ENCODE results near the gene B3GAT1.

B3GAT1 gene

DNA sequence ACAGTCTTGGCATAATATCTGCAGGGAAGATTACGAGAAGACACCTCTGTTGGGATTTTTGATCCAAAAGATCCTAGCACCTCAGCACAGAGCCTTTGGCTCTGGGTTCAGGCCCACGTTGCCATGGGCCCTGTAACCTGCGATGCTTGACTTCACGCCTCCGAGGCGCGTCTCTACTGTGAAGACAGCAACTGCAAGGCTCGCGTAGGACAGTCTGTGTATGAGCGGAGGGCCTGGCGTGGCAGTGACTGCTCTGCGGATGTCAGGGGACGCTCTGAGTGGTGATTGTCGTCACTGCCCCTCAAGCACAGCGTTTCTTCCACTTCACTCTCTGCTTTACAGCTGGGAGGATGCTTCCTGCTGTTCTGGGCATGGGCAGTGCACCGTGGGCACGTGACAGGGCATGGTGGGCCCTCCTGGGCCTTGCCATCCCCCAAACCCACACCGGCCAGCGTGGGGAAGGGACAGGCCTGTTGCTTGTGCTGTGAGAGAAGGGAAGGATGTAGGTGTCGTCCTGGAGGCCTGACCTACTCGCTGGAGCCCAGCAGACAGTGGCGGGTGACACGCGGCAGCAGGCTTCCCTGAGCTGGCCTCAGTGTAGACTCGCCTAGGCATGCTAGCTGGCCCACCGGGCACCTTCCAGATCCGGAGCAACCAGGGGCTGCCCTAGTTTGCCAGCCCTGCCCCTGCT is 53.7 kb downstream of the B3GAT1 start:
- TF ChIP-seq POLR2AphosphoS5 (IDR thresholded peaks at IDR 0.05; ENCODE audit: low read depth), result no peak
- TF ChIP-seq, protein P1, sequence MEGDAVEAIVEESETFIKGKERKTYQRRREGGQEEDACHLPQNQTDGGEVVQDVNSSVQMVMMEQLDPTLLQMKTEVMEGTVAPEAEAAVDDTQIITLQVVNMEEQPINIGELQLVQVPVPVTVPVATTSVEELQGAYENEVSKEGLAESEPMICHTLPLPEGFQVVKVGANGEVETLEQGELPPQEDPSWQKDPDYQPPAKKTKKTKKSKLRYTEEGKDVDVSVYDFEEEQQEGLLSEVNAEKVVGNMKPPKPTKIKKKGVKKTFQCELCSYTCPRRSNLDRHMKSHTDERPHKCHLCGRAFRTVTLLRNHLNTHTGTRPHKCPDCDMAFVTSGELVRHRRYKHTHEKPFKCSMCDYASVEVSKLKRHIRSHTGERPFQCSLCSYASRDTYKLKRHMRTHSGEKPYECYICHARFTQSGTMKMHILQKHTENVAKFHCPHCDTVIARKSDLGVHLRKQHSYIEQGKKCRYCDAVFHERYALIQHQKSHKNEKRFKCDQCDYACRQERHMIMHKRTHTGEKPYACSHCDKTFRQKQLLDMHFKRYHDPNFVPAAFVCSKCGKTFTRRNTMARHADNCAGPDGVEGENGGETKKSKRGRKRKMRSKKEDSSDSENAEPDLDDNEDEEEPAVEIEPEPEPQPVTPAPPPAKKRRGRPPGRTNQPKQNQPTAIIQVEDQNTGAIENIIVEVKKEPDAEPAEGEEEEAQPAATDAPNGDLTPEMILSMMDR (IDR thresholded peaks at IDR 0.05; ENCODE audit: insufficient read depth, low read length), result no peak
- no peak for TF ChIP-seq REST (IDR thresholded peaks at IDR 0.05; ENCODE audit: insufficient replicate concordance, low read depth)
- no peak for TF ChIP-seq GABPA (IDR thresholded peaks at IDR 0.05; ENCODE audit: low read depth)
- no peak for TF ChIP-seq SPI1 (IDR thresholded peaks at IDR 0.05; ENCODE audit: borderline replicate concordance, low read depth)
- Histone ChIP-seq H3K4me3 (replicated peaks; ENCODE audit: insufficient read depth, low read length) (no peak overlapping the region), H3K27ac (replicated peaks) (no peak overlapping the region), H3K27me3 (ENCODE audit: insufficient read depth, poor library complexity, severe bottlenecking) (peaks cover 3% of the 10 kb centered on the region)
- DNase-seq (ENCODE audit: low read depth in 1 of 2, low spot score in 1 of 2), result no peak

- Histone ChIP-seq H3K27ac (replicated peaks) (no peak overlapping the region), H3K27me3 (ENCODE audit: insufficient read depth, poor library complexity, severe bottlenecking) (peaks cover 3% of the 10 kb centered on the region), H3K4me3 (replicated peaks; ENCODE audit: insufficient read depth, low read length) (no peak overlapping the region)
- no peak for DNase-seq (ENCODE audit: low read depth in 1 of 2, low spot score in 1 of 2)
- TF ChIP-seq GABPA (IDR thresholded peaks at IDR 0.05; ENCODE audit: low read depth), result no peak
- TF ChIP-seq, protein P1 (IDR thresholded peaks at IDR 0.05; ENCODE audit: insufficient read depth, low read length), result no peak
These were observed 54.5 kb downstream of the B3GAT1 start for GRCh38 chr11:134357545-134357839.

DNA sequence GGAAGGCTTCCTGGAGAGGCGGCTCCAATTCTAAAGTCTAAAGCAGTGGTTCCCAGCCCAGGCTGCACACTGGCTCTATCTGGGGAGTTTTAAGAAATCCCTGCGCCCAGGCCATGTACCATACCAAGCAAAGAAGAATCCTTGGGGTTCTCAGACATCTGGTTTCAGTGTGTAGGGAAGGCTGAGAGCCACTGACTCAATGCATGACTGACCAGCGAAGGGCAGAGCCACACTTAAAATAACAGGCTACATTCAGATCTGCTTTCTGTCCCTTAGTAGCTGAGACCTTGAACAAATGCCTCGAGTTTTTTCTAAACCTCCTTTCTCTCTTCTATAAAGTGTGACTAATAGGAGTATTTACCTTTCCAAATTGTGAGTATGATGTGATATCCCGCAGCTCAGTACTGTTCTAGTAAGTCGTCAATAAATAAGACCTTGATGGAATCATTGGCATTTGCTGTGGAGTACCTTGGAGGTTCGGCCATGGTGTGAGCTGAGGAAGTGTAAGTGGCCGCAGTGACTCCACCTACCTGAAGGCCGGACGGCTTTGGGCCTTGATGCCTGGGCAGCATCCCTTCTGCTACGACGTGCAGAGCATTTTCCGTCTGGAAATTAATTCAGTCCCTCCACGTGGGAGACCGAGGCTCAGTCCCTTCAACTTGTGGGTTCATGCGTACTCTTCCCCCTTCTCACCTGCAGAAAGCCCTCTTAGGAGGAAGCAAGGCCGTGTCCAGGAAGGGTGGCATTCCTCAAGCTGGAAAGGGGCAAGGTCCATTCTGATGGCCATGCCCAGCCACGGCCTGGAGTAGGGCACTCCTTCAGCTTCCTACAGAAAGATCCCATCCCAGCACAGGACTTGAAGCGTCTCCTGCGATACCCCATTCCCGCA is 55.1 kb downstream of the B3GAT1 start:
- H3K4me3 ChIP-seq (replicated peaks; ENCODE audit: insufficient read depth, low read length), result no peak overlapping the region
- no peak overlapping the region for H3K27ac ChIP-seq (replicated peaks)
- TF ChIP-seq, protein P1 (IDR thresholded peaks at IDR 0.05; ENCODE audit: insufficient read depth, low read length), result no peak
- TF ChIP-seq POLR2AphosphoS5 (IDR thresholded peaks at IDR 0.05; ENCODE audit: low read depth) (no peak), SPI1 (IDR thresholded peaks at IDR 0.05; ENCODE audit: borderline replicate concordance, low read depth) (no peak), GABPA (IDR thresholded peaks at IDR 0.05; ENCODE audit: low read depth) (no peak)
- H3K27me3 ChIP-seq (ENCODE audit: insufficient read depth, poor library complexity, severe bottlenecking), result peaks cover 3% of the 10 kb centered on the region
- no peak for DNase-seq (ENCODE audit: low read depth in 1 of 2, low spot score in 1 of 2)

DNA sequence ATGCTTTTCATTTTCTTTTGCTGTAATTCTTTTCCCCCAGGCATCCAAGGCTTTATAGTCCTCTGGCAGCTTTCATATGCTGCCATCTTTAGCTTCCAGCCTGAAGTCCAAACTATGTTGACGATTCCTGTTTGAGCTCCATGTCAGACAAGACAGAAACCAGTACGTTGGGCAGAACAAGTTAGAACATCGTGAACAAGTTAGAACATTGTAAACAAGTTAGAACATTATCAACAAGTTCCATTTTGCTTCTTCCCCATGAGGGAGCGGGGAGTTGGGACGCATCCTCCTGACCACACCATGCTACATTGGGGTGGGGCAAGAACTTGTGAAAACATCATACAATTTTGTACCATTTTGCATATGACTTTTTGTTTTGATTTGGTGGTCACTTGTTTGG is 56.4 kb downstream of the B3GAT1 start:
- DNase-seq (ENCODE audit: low read depth in 1 of 2, low spot score in 1 of 2), result no peak
- no peak for TF ChIP-seq SPI1 (IDR thresholded peaks at IDR 0.05; ENCODE audit: borderline replicate concordance, low read depth)
- TF ChIP-seq REST (IDR thresholded peaks at IDR 0.05; ENCODE audit: insufficient replicate concordance, low read depth), result no peak
- TF ChIP-seq, protein P1 (IDR thresholded peaks at IDR 0.05; ENCODE audit: insufficient read depth, low read length), result no peak
- no peak for TF ChIP-seq POLR2AphosphoS5 (IDR thresholded peaks at IDR 0.05; ENCODE audit: low read depth)
- TF ChIP-seq GABPA (IDR thresholded peaks at IDR 0.05; ENCODE audit: low read depth), result no peak
- Histone ChIP-seq H3K27me3 (ENCODE audit: insufficient read depth, poor library complexity, severe bottlenecking) (no peaks in the 10 kb centered on the region), H3K27ac (replicated peaks) (no peak overlapping the region), H3K4me3 (replicated peaks; ENCODE audit: insufficient read depth, low read length) (no peak overlapping the region)

Data from HL-60 (cell line).